ENCODE measurements around the gene TCEAL9.

The TCEAL9 gene

DNA sequence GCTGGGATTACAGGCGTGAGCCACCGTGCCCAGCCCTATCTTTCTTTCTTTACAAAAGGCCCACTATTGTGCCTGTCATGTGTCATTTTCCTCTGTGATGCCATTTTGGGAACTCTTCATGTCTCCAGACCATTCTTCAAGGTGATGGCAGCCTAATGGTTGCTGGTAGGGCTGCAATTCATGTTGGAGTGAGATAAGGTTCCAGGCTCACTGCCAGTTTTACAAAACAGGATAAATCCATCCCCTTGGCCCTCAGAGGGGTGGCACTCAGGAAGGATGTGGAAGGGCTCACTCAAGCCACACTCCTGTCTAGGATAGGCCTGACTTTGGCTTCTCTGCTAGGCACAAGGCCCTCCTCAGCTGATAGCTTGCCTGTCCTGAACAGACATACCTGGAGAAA lies 3.8 kb downstream of the TCEAL9 start:
- H3K4me3 ChIP-seq (ENCODE audit: low read depth, low read length): no peak overlapping the region
- H3K36me3 ChIP-seq (ENCODE audit: control insufficient read depth in 2 of 2, insufficient read depth in 1 of 2, low read length in 2 of 2): peaks cover 0 to 8% of the 10 kb centered on the region in 2 experiments; a peak in 1 of 3 replicates
- POLR2A ChIA-PET: no interaction called here
- no peaks in the 10 kb centered on the region for H3K9me3 ChIP-seq (ENCODE audit: control insufficient read depth, insufficient read depth, low read depth, low read length)
- H3K4me1 ChIP-seq (ENCODE audit: control insufficient read depth, insufficient read depth, low read length): no peaks in the 10 kb centered on the region
- TF ChIP-seq PRDM1 (tag by site-specific recombination; IDR thresholded peaks at IDR 0.05) (no peak), REST (tag by site-specific recombination; IDR thresholded peaks at IDR 0.05) (no peak), ZNF514 (tag by site-specific recombination; IDR thresholded peaks at IDR 0.05) (no peak), ZNF449 (tag by site-specific recombination; IDR thresholded peaks at IDR 0.05) (peak; percentile 53; the same call in 1 of the 2 replicates), MYNN (tag by site-specific recombination; IDR thresholded peaks at IDR 0.05; ENCODE audit: borderline replicate concordance) (no peak), ZNF132 (tag by site-specific recombination; IDR thresholded peaks at IDR 0.05; ENCODE audit: borderline replicate concordance) (no peak), TCF7L2 (IDR thresholded peaks at IDR 0.05; ENCODE audit: borderline replicate concordance, low read depth, low read length) (no peak), ZNF174 (tag by site-specific recombination; IDR thresholded peaks at IDR 0.05) (no peak), ZNF335 (tag by site-specific recombination; conservative IDR thresholded peaks at IDR 0.05) (peak; percentile 27; the same call in 1 of the 2 replicates), ZFHX2 (tag by site-specific recombination; conservative IDR thresholded peaks at IDR 0.05) (no peak), PRDM10 (tag by site-specific recombination; IDR thresholded peaks at IDR 0.05) (peak; percentile 96), ZNF600 (tag by site-specific recombination; IDR thresholded peaks at IDR 0.05) (peak; percentile 28; the same call in 1 of the 2 replicates)
- TF ChIP-seq, protein P1, sequence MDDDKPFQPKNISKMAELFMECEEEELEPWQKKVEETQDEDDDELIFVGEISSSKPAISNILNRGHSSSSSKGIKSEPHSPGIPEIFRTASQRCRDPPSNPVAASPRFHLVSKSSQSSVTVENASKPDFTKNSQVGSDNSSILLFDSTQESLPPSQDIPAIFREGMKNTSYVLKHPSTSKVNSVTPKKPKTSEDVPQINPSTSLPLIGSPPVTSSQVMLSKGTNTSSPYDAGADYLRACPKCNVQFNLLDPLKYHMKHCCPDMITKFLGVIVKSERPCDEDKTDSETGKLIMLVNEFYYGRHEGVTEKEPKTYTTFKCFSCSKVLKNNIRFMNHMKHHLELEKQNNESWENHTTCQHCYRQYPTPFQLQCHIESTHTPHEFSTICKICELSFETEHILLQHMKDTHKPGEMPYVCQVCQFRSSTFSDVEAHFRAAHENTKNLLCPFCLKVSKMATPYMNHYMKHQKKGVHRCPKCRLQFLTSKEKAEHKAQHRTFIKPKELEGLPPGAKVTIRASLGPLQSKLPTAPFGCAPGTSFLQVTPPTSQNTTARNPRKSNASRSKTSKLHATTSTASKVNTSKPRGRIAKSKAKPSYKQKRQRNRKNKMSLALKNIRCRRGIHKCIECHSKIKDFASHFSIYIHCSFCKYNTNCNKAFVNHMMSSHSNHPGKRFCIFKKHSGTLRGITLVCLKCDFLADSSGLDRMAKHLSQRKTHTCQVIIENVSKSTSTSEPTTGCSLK (tag by site-specific recombination; IDR thresholded peaks at IDR 0.05): no peak
- H3K27ac ChIP-seq (ENCODE audit: extremely low read depth, low read depth, low read length): no peak overlapping the region
- CTCF ChIA-PET: interaction anchor here (0.7 kb wide), 1 partner anchor 11 kb away, joined by 4 read pairs; no protein-coding TSS in a partner anchor

DNA sequence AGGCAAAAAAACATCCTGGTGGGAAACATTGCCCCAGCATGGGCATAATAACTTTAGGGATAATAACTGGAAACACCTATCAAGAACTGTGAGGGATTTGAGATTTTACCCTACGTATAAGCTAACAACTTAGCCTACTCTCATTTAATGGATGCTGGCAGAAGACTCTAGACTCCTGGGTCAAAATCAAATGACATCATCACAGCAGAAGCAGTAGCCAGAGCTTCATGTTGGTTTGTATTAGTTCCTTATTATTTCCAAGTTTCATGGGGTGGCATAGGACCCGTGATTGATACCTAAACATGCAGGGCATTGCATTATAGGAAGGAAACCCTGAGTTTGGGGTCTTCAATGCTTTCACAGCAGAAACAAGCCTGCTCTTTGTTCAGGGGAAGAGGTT lies 4.6 kb downstream of the TCEAL9 start:
- Histone ChIP-seq H3K27ac (ENCODE audit: extremely low read depth, low read depth, low read length) (no peak overlapping the region), H3K4me1 (ENCODE audit: control insufficient read depth, insufficient read depth, low read length) (no peaks in the 10 kb centered on the region), H3K36me3 (ENCODE audit: control insufficient read depth in 2 of 2, insufficient read depth in 1 of 2, low read length in 2 of 2) (peaks cover 0 to 8% of the 10 kb centered on the region in 2 experiments; a peak in 1 of 3 replicates), H3K4me3 (ENCODE audit: low read depth, low read length) (no peak overlapping the region), H3K9me3 (ENCODE audit: control insufficient read depth, insufficient read depth, low read depth, low read length) (no peaks in the 10 kb centered on the region)
- ChIA-PET POLR2A (no interaction called here), CTCF (interaction anchor here (1.3 to 1.4 kb wide), 2 partner anchors 13 to 17 kb away, joined by 5 to 6 read pairs; no protein-coding TSS in a partner anchor)
- TF ChIP-seq ATF2 (tag by site-specific recombination; IDR thresholded peaks at IDR 0.05; ENCODE audit: low read depth) (peak; percentile 68), ZBTB21 (tag by site-specific recombination; IDR thresholded peaks at IDR 0.05) (no peak), ZNF701 (tag by site-specific recombination; IDR thresholded peaks at IDR 0.05) (no peak), GLI2 (tag by site-specific recombination; IDR thresholded peaks at IDR 0.05; ENCODE audit: borderline replicate concordance, low read depth) (no peak), ZNF404 (tag by site-specific recombination; IDR thresholded peaks at IDR 0.05) (no peak)
